HL-60 (cell line): Measurements from ENCODE around the gene CDRT4.

Experiments used
- DNase-seq, 2 experiments: peaks; one replicate each; pipeline ENCODE4 v3.0.0-alpha.2; 2010 to 2020; ENCODE audit warnings: low read depth in 1 of 2, low spot score in 1 of 2
- H3K27ac ChIP-seq: fragments of 250-450 bp; sonication (Bioruptor Pico); replicated peaks from 2 replicates; pipeline ENCODE4 v1.5.1; 2020; ENCODE audit warnings: mild to moderate bottlenecking, moderate library complexity
- H3K27me3 ChIP-seq: fragments of 250-450 bp; sonication (Bioruptor Pico); 2 replicates; pipeline ENCODE4 v1.5.1; 2021; ENCODE audit warnings: mild to moderate bottlenecking, moderate library complexity; ENCODE audit not compliant: insufficient read depth, poor library complexity, severe bottlenecking
- H3K4me3 ChIP-seq: replicated peaks from 2 replicates; pipeline ENCODE4 v1.5.1; 2011; ENCODE audit warnings: mild to moderate bottlenecking, control low read depth, low read length; ENCODE audit not compliant: insufficient read depth
- CTCF ChIP-seq: IDR thresholded peaks from one replicate; pipeline ENCODE4 v1.5.1; 2011; ENCODE audit warnings: low read length, control low read depth, inconsistent platforms; ENCODE audit not compliant: insufficient read depth
- GABPA ChIP-seq: IDR thresholded peaks from 2 replicates; pipeline ENCODE4 v1.6.1; 2012; ENCODE audit warnings: low read depth
- POLR2AphosphoS5 ChIP-seq: IDR thresholded peaks from 2 replicates; pipeline ENCODE4 v1.6.1; 2012; ENCODE audit warnings: low read depth
- REST ChIP-seq: IDR thresholded peaks from 2 replicates; pipeline ENCODE4 v1.6.1; 2012; ENCODE audit warnings: low read depth; ENCODE audit not compliant: insufficient replicate concordance
- SPI1 ChIP-seq: IDR thresholded peaks from 2 replicates; pipeline ENCODE4 v1.6.1; 2012; ENCODE audit warnings: low read depth, mild to moderate bottlenecking, borderline replicate concordance

Gene CDRT4

GRCh38 chr17:15399443-15399842 lies 68.0 kb downstream of the CDRT4 start:
- Histone ChIP-seq H3K27me3 (no peaks in the 10 kb centered on the region), H3K27ac (no peak overlapping the region), H3K4me3 (no peak overlapping the region)
- no peak for DNase-seq
- TF ChIP-seq CTCF (no peak), REST (no peak)

GRCh38 chr17:15398736-15399331 lies 68.6 kb downstream of the CDRT4 start:
- Histone ChIP-seq H3K27me3 (no peaks in the 10 kb centered on the region), H3K27ac (no peak overlapping the region), H3K4me3 (no peak overlapping the region)
- TF ChIP-seq GABPA, result no peak
- DNase-seq, result no peak

GRCh38 chr17:15398291-15398690 lies 69.1 kb downstream of the CDRT4 start:
- Histone ChIP-seq H3K27me3 (no peaks in the 10 kb centered on the region), H3K27ac (no peak overlapping the region), H3K4me3 (no peak overlapping the region)
- TF ChIP-seq SPI1 (no peak), REST (no peak), POLR2AphosphoS5 (no peak), GABPA (no peak), CTCF (no peak)
- DNase-seq, result peak in 1 of 2 experiments; percentile 7

GRCh38 chr17:15397620-15398019 lies 69.8 kb downstream of the CDRT4 start:
- DNase-seq, result no peak
- Histone ChIP-seq H3K27ac (no peak overlapping the region), H3K27me3 (no peaks in the 10 kb centered on the region), H3K4me3 (no peak overlapping the region)
- TF ChIP-seq GABPA (no peak), POLR2AphosphoS5 (no peak), SPI1 (no peak)

- H3K27ac ChIP-seq, result no peak overlapping the region
These were observed 72.3 kb downstream of the CDRT4 start for GRCh38 chr17:15395091-15395490.

More at GRCh38 chr17:15395091-15395490, 72.3 kb downstream of the CDRT4 start:
- TF ChIP-seq GABPA, result no peak
- no peak for TF ChIP-seq CTCF
- TF ChIP-seq SPI1, result no peak
- no peak for TF ChIP-seq REST
- TF ChIP-seq POLR2AphosphoS5, result no peak
- Histone ChIP-seq H3K4me3 (no peak overlapping the region), H3K27me3 (no peaks in the 10 kb centered on the region)
- DNase-seq, result no peak
